Gastroesophageal sphincter (tissue), 4 donors: ENCODE measurements around the gene TUBGCP3. TPM values are rescaled to one million over a fixed set of nuclear protein-coding genes. Genes with fewer than 3 reads are reported as not detected.

Source experiments
- ATAC-seq: fragments of 150-250 bp; one replicate; pipeline ENCODE4 v1.9.1; 2016; ENCODE audit warnings: mild to moderate bottlenecking, moderate library complexity
- H3K27ac ChIP-seq, 4 donors: fragments of 200-600 bp; sonication (generic) in 3 of 4; 1 replicate in 3 of 4; 2 replicates in 1 of 4; pipeline ENCODE4 v1.5.1; 2016 to 2019
- H3K27me3 ChIP-seq: fragments of 200-600 bp; sonication (generic); one replicate; pipeline ENCODE4 v1.5.1; 2019
- H3K36me3 ChIP-seq, 2 donors: fragments of 200-600 bp; sonication (generic); one replicate each; pipeline ENCODE4 v1.5.1; 2019; ENCODE audit warnings: control low read depth in 1 of 2
- H3K4me1 ChIP-seq, 3 donors: fragments of 200-600 bp; sonication (generic); 1 replicate in 2 of 3; 2 replicates in 1 of 3; pipeline ENCODE4 v1.5.1; 2016 to 2019; ENCODE audit warnings: control low read depth in 2 of 3
- H3K4me3 ChIP-seq, 2 donors: fragments of 200-600 bp; sonication (generic); one replicate each; pipeline ENCODE4 v1.5.1; 2019; ENCODE audit warnings: mild to moderate bottlenecking in 1 of 2, moderate library complexity in 1 of 2
- H3K9me3 ChIP-seq, 3 donors: fragments of 200-600 bp; sonication (generic); one replicate each; pipeline ENCODE4 v1.5.1; 2017 to 2019; ENCODE audit warnings: control low read depth in 2 of 3
- EP300 ChIP-seq: sonication (generic); formaldehyde crosslinking; IDR thresholded peaks from one replicate; pipeline ENCODE4 v1.6.1; 2017; ENCODE audit warnings: antibody characterized with exemption, mild to moderate bottlenecking
- POLR2A ChIP-seq, 2 donors: fragments of 450-650 bp; IDR thresholded peaks; one replicate each; pipeline ENCODE4 v1.6.1; 2017; ENCODE audit warnings: antibody characterized with exemption in 2 of 2, mild to moderate bottlenecking in 2 of 2, moderate library complexity in 1 of 2
- POLR2AphosphoS5 ChIP-seq: sonication (generic); formaldehyde crosslinking; IDR thresholded peaks from one replicate; pipeline ENCODE4 v1.6.1; 2017; ENCODE audit warnings: antibody characterized with exemption
- WGBS, 2 donors: methylation state at CpG; one replicate each; pipeline ENCODE4 v1.1.5; 2018; ENCODE audit warnings: low coverage in 1 of 2; 5-methylcytosine and 5-hydroxymethylcytosine counted together
- total RNA-seq, 4 donors: library from RNA; depleted of rRNA; stranded (reverse); fragments of >200 nt; gene quantifications; one replicate each; pipeline ENCODE4 v1.1.0, GENCODE V29; 2016
- TF ChIP-seq, protein P1 (sequence below), 4 experiments: fragments of 200-600 bp in 2 of 4; fragments of 450-650 bp in 2 of 4; sonication (generic) in 1 of 4; IDR thresholded peaks; one replicate each; pipeline ENCODE4 v1.5.1; 2017 to 2019; ENCODE audit warnings: antibody characterized with exemption in 4 of 4, mild to moderate bottlenecking in 2 of 4, moderate library complexity in 2 of 4

The TUBGCP3 gene
- total RNA-seq, 4 donors from 2014 or later, result 25.6 to 37.8 (median 28.9) TPM

GRCh38 chr13:112446867-112447266 is 141.1 kb downstream of the TUBGCP3 start:
- Histone ChIP-seq H3K36me3 (no peaks in the 10 kb centered on the region), H3K4me1 (peaks cover 0 to 10% (median 3%) of the 10 kb centered on the region in 3 donors), H3K27me3 (peaks cover 80% of the 10 kb centered on the region), H3K9me3 (no peaks in the 10 kb centered on the region), H3K4me3 (no peak overlapping the region), H3K27ac (no peak overlapping the region)
- TF ChIP-seq EP300, result no peak
- TF ChIP-seq, protein P1, sequence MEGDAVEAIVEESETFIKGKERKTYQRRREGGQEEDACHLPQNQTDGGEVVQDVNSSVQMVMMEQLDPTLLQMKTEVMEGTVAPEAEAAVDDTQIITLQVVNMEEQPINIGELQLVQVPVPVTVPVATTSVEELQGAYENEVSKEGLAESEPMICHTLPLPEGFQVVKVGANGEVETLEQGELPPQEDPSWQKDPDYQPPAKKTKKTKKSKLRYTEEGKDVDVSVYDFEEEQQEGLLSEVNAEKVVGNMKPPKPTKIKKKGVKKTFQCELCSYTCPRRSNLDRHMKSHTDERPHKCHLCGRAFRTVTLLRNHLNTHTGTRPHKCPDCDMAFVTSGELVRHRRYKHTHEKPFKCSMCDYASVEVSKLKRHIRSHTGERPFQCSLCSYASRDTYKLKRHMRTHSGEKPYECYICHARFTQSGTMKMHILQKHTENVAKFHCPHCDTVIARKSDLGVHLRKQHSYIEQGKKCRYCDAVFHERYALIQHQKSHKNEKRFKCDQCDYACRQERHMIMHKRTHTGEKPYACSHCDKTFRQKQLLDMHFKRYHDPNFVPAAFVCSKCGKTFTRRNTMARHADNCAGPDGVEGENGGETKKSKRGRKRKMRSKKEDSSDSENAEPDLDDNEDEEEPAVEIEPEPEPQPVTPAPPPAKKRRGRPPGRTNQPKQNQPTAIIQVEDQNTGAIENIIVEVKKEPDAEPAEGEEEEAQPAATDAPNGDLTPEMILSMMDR (IDR thresholded peaks at IDR 0.05), result no peak
- TF ChIP-seq POLR2A (IDR thresholded peaks at IDR 0.05), result no peak
- no peak for TF ChIP-seq POLR2AphosphoS5
- 93 to 97% methylated on average over 3 to 5 of the region's 14 CpGs for WGBS, 2 donors
- ATAC-seq, result no peak

- H3K4me1 ChIP-seq, result peaks cover 0 to 10% (median 3%) of the 10 kb centered on the region in 3 donors
- TF ChIP-seq POLR2AphosphoS5, result no peak
- TF ChIP-seq, protein P1 (IDR thresholded peaks at IDR 0.05), result no peak
- TF ChIP-seq POLR2A (IDR thresholded peaks at IDR 0.05), result no peak
- no peak for TF ChIP-seq EP300
- WGBS, 2 donors, result 53 to 77% methylated on average over 3 to 6 of the region's 12 CpGs
- H3K27ac ChIP-seq, result no peak overlapping the region
- peaks cover 80% of the 10 kb centered on the region for H3K27me3 ChIP-seq
- no peak for ATAC-seq
- no peak overlapping the region for H3K4me3 ChIP-seq
- no peaks in the 10 kb centered on the region for H3K9me3 ChIP-seq
- H3K36me3 ChIP-seq, result no peaks in the 10 kb centered on the region
Observed at GRCh38 chr13:112446347-112446861, 141.5 kb downstream of the TUBGCP3 start.

- no peak overlapping the region for H3K4me3 ChIP-seq
- peaks cover 0 to 10% (median 3%) of the 10 kb centered on the region in 3 donors for H3K4me1 ChIP-seq
- 60% methylated on average over 7 of the region's 31 CpGs; no CpG with 5 or more reads in 1 of the 2 donors for WGBS, 2 donors
- TF ChIP-seq EP300 (no peak), POLR2A (IDR thresholded peaks at IDR 0.05) (no peak), POLR2AphosphoS5 (no peak)
- TF ChIP-seq, protein P1 (IDR thresholded peaks at IDR 0.05), result no peak
- no peaks in the 10 kb centered on the region for H3K9me3 ChIP-seq
- no peaks in the 10 kb centered on the region for H3K36me3 ChIP-seq
- peaks cover 85% of the 10 kb centered on the region for H3K27me3 ChIP-seq
- H3K27ac ChIP-seq, result no peak overlapping the region
- ATAC-seq, result no peak
Observed at GRCh38 chr13:112445411-112446271, 142.3 kb downstream of the TUBGCP3 start.

DNA sequence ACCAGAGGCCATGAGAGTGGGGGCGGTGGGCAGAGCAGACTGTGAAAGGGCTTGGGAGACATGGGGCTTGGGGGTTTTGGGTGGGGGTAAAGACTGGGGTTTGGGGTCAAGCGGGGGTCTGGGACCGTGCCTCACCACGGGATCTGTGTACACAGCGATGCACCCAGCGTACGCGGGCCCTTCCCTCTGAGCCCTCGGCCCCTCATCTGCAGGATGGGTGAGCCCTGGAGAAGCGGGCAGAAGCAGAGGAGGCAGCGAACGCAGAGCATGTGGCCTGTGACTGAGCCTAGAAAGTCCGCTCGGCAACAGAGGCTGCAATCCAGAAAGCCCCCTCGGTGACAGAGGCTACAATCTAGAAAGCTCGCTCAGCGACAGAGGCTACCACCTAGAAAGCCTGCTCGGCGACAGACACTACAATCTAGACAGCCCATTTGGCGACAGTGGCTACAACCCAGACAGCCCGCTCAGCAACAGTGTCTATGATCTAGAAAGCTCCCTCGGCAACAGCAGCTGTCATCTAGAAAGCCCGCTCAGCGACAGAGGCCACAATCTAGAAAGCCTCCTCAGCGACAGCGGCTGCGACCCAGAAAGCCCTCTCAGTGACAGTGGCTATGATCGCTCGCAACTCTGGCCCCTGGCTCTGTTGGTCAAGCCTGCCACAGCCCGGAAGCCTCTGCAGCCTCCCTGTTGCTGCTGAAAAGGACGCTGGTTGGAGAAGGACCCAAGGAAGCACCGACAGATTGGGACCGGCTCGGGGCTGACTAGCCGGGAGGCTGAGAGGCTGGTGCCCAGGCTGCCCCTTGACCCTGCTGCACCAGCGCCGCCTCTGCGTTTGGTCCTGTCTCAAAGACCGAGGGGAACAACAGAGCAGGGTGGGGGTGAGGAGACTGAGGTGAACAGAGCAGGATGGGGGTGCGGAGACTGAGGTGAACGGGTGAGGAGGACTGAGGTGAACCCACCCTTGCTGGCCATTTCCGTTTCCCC is 143.2 kb downstream of the TUBGCP3 start:
- WGBS, 2 donors, result 40 to 80% methylated on average over 1 to 9 of the region's 42 CpGs
- H3K9me3 ChIP-seq, result no peaks in the 10 kb centered on the region
- no peaks in the 10 kb centered on the region for H3K36me3 ChIP-seq
- peaks cover 95% of the 10 kb centered on the region for H3K27me3 ChIP-seq
- peaks cover 0 to 10% (median 3%) of the 10 kb centered on the region in 3 donors for H3K4me1 ChIP-seq
- no peak for TF ChIP-seq EP300
- TF ChIP-seq, protein P1 (IDR thresholded peaks at IDR 0.05), result no peak
- no peak for TF ChIP-seq POLR2AphosphoS5
- TF ChIP-seq POLR2A (IDR thresholded peaks at IDR 0.05), result no peak
- H3K27ac ChIP-seq, result no peak overlapping the region
- no peak overlapping the region for H3K4me3 ChIP-seq
- ATAC-seq, result no peak
